Neural cell (in vitro differentiated cells): ENCODE results near the gene NDUFB11. TPM values are rescaled to one million over a fixed set of nuclear protein-coding genes. Genes with fewer than 3 reads are reported as not detected.

Source experiments
- H2AFZ ChIP-seq: fragments of 200-600, 300-800 bp; sonication (generic), shearing (Covaris generic); 2 replicates; pipeline ENCODE4 v1.6.0; 2014; ENCODE audit warnings: low read depth, mild to moderate bottlenecking, antibody characterized with exemption, low read length, moderate library complexity
- H3F3A ChIP-seq: fragments of 200-600 bp; shearing (Covaris generic); 2 replicates; pipeline ENCODE4 v1.6.1; 2016; ENCODE audit warnings: mild to moderate bottlenecking, moderate library complexity, mixed read lengths, antibody characterized with exemption, low read length; ENCODE audit not compliant: insufficient read depth, poor library complexity, severe bottlenecking
- H3K27ac ChIP-seq: fragments of 200-600, 300-800 bp; sonication (generic), shearing (Covaris generic); 2 replicates; pipeline ENCODE4 v1.5.1; 2014; ENCODE audit warnings: mild to moderate bottlenecking, low read length, moderate library complexity
- H3K27me3 ChIP-seq: fragments of 300-800, 200-600 bp; sonication (generic), shearing (Covaris generic); 2 replicates; pipeline ENCODE4 v1.6.0; 2014; ENCODE audit warnings: mild to moderate bottlenecking, low read depth, low read length, moderate library complexity; ENCODE audit not compliant: insufficient read depth
- H3K36me3 ChIP-seq: fragments of 300-800, 200-600 bp; sonication (generic), shearing (Covaris generic); 2 replicates; pipeline ENCODE4 v1.5.1; 2014; ENCODE audit warnings: mild to moderate bottlenecking, antibody characterized with exemption, low read length, moderate library complexity; ENCODE audit not compliant: insufficient read depth
- H3K4me2 ChIP-seq: fragments of 300-800, 200-600 bp; sonication (generic), shearing (Covaris generic); 2 replicates; pipeline ENCODE4 v1.6.0; 2014; ENCODE audit warnings: mild to moderate bottlenecking, low read length
- H3K4me3 ChIP-seq: fragments of 300-800, 200-600 bp; sonication (generic), shearing (Covaris generic); 2 replicates; pipeline ENCODE4 v1.5.1; 2014; ENCODE audit warnings: mild to moderate bottlenecking, low read length, moderate library complexity
- H3K79me2 ChIP-seq: fragments of 200-600 bp; shearing (Covaris generic); replicated peaks from 2 replicates; pipeline ENCODE4 v1.6.0; 2014; ENCODE audit warnings: mild to moderate bottlenecking, low read length, moderate library complexity; ENCODE audit not compliant: insufficient read depth
- H3K9ac ChIP-seq: fragments of 300-800, 200-600 bp; sonication (generic), shearing (Covaris generic); 2 replicates; pipeline ENCODE4 v1.6.1; 2016; ENCODE audit warnings: mild to moderate bottlenecking, low read length, mixed read lengths
- H3K9me2 ChIP-seq: fragments of 200-600 bp; shearing (Covaris generic); 2 replicates; pipeline ENCODE4 v1.6.1; 2016; ENCODE audit warnings: mild to moderate bottlenecking, low read length, mixed read lengths; ENCODE audit not compliant: insufficient read depth
- H3K9me3 ChIP-seq: fragments of 200-600, 300-800 bp; sonication (generic), shearing (Covaris generic); 2 replicates; pipeline ENCODE4 v1.6.1; 2016; ENCODE audit warnings: mild to moderate bottlenecking, mixed run types, low read length, moderate library complexity, mixed read lengths
- H4K20me1 ChIP-seq: fragments of 200-600 bp; shearing (Covaris generic); 2 replicates; pipeline ENCODE4 v1.6.1; 2016; ENCODE audit warnings: mild to moderate bottlenecking, mixed run types; ENCODE audit not compliant: insufficient read depth
- CTCF ChIP-seq: fragments of 450-650 bp; IDR thresholded peaks from 2 replicates; pipeline ENCODE4 v1.5.1; 2014; ENCODE audit warnings: antibody characterized with exemption, mild to moderate bottlenecking, moderate library complexity; ENCODE audit not compliant: poor library complexity, severe bottlenecking
- EP300 ChIP-seq: fragments of 450-650 bp; conservative IDR thresholded peaks from 2 replicates; pipeline ENCODE4 v1.6.1; 2014; ENCODE audit warnings: antibody characterized with exemption, mild to moderate bottlenecking, moderate library complexity; ENCODE audit not compliant: poor library complexity, severe bottlenecking
- EZH2 ChIP-seq: fragments of 200-600, 300-800 bp; shearing (Covaris generic), sonication (generic); IDR thresholded peaks from 2 replicates; pipeline ENCODE4 v1.6.1; 2014; ENCODE audit warnings: antibody characterized with exemption, low read length, borderline replicate concordance, mild to moderate bottlenecking; ENCODE audit not compliant: insufficient read depth, poor library complexity, severe bottlenecking
- MXI1 ChIP-seq: fragments of 450-650 bp; conservative IDR thresholded peaks from 2 replicates; pipeline ENCODE4 v1.6.1; 2014; ENCODE audit warnings: antibody characterized with exemption, mild to moderate bottlenecking; ENCODE audit not compliant: poor library complexity, severe bottlenecking
- POLR2AphosphoS5 ChIP-seq: IDR thresholded peaks from 2 replicates; pipeline ENCODE4 v1.6.1; 2012
- RAD21 ChIP-seq: fragments of 450-650 bp; conservative IDR thresholded peaks from 2 replicates; pipeline ENCODE4 v1.6.1; 2014; ENCODE audit warnings: antibody characterized with exemption, mild to moderate bottlenecking, moderate library complexity
- REST ChIP-seq: IDR thresholded peaks from 2 replicates; pipeline ENCODE4 v1.6.1; 2012; ENCODE audit warnings: borderline replicate concordance
- SMC3 ChIP-seq: fragments of 450-650 bp; conservative IDR thresholded peaks from 2 replicates; pipeline ENCODE4 v1.6.1; 2014; ENCODE audit warnings: antibody characterized with exemption, mild to moderate bottlenecking, moderate library complexity; ENCODE audit not compliant: poor library complexity
- TAF1 ChIP-seq: IDR thresholded peaks from 2 replicates; pipeline ENCODE4 v1.6.1; 2012; ENCODE audit warnings: low read depth
- polyA minus RNA-seq: library from RNA; depleted of rRNA, polyadenylated mRNA; stranded (reverse); fragments of >200 nt; gene quantifications from 2 replicates; pipeline ENCODE4 v1.2.3, GENCODE V29; 2014
- polyA plus RNA-seq: library from polyadenylated mRNA; depleted of rRNA; stranded (reverse); fragments of >200 nt; gene quantifications from 2 replicates; pipeline ENCODE4 v1.2.3, GENCODE V29; 2014

The NDUFB11 gene
- polyA plus RNA-seq (184 and 195 TPM in 2 replicates), polyA minus RNA-seq (53.6 and 67.1 TPM in 2 replicates)

- peak; percentile 82 for TF ChIP-seq REST
- TF ChIP-seq POLR2AphosphoS5, result peak; percentile 77
- peak; percentile 82 for TF ChIP-seq CTCF
- TF ChIP-seq EP300, result peak; percentile 17
- no peak for TF ChIP-seq SMC3
- TF ChIP-seq TAF1, result peak; percentile 44
- no peak for TF ChIP-seq RAD21
- TF ChIP-seq MXI1, result peak; percentile 74
- Histone ChIP-seq H3K4me3 (peak within 1 kb of the TSS; percentile 79), H3K79me2 (peaks cover 31% of the 10 kb centered on the region), H3K27ac (peak within 1 kb of the TSS; percentile 97), H3K27me3 (no peaks in the 10 kb centered on the region), H3K36me3 (no peaks in the 10 kb centered on the region), H3K9ac (peak within 1 kb of the TSS; percentile 98), H3K9me3 (no peaks in the 10 kb centered on the region), H4K20me1 (peaks cover 3% of the 10 kb centered on the region), H3F3A (no peaks in the 10 kb centered on the region), H2AFZ (no peak within 1 kb of the TSS), H3K4me2 (peak within 1 kb of the TSS; percentile 65), H3K9me2 (no peaks in the 10 kb centered on the region)
Observed at GRCh38 chrX:47144626-47145394, at the start of gene NDUFB11, which contains the start of gene RBM10. TSS of gene NDUFB11 (minus strand) at chrX:47144702. CDS start at chrX:47144679, 23 bp downstream. TSS of gene RBM10 (plus strand) at chrX:47145221. CDS start at chrX:47147482, 2,261 bp downstream.

DNA sequence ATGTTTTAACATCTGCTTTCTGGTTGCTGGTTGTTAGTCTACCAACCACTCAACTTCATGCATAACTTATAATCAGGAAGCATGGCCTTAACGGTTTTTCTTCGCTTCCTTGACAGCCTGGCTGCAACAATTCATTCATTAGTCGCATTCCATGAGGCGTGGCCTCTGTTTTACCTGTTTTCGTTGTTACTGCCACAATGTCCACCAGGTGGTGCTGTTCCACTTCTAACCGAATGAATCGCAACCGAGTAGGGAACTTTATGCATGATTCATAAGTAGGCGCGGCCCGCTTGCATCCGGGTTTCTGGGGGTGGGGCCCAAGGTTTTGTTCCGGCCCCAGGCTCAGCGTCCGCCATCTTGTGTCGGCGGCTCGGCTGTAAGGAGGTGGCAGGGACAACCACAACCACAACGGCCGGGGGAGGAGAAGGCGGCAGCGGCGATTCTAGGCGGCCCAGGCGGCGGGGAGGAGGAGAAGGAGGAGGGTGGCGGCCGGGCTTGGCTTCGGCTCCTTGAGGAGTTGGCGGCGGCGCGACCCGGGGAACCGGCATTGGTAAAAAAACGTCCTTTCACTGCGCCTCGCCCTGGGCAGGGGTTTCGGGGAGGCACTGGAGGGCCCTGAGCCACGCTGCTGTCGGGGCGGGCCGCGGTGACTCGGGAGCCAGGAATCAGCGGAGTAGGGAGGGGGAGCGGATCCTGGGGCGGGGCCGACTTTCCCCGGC is 49.1 kb upstream of the NDUFB11 start, which contains the start of gene UBA1:
Gene UBA1 (plus strand): TSS at position 355 of the 719 bp plus-strand sequence. CDS start 4,974 bp downstream, outside the sequence.
- Histone ChIP-seq H3K79me2 (peaks cover 45% of the 10 kb centered on the region), H3K27me3 (no peaks in the 10 kb centered on the region), H3K9ac (peak within 1 kb of the TSS; percentile 96), H3K9me3 (no peaks in the 10 kb centered on the region), H3K27ac (peak within 1 kb of the TSS; percentile 91), H3F3A (no peaks in the 10 kb centered on the region), H3K4me2 (peak within 1 kb of the TSS; percentile 55), H3K4me3 (peak within 1 kb of the TSS; percentile 85), H2AFZ (no peak within 1 kb of the TSS), H3K36me3 (no peaks in the 10 kb centered on the region), H4K20me1 (peaks cover 15% of the 10 kb centered on the region), H3K9me2 (no peaks in the 10 kb centered on the region)
- TF ChIP-seq CTCF, result peak; percentile 93
- TF ChIP-seq EZH2, result no peak
- no peak for TF ChIP-seq MXI1
- TF ChIP-seq POLR2AphosphoS5, result peak; percentile 98
- peak; percentile 94 for TF ChIP-seq RAD21
- TF ChIP-seq TAF1, result peak; percentile 56
- TF ChIP-seq EP300, result no peak
- peak; percentile 65 for TF ChIP-seq REST
- TF ChIP-seq SMC3, result peak; percentile 94
